ENCODE data around the gene CCDC201.

CCDC201 gene

GRCh38 chr7:45890125-45890901 lies 17.4 kb upstream of the CCDC201 start:
- TF ChIP-seq EZH2 (optimal IDR thresholded peaks at IDR 0.05; ENCODE audit: low read depth, low read length) (no peak), CTCF (IDR thresholded peaks at IDR 0.05; ENCODE audit: low read length) (no peak), EZH2phosphoT487 (IDR thresholded peaks at IDR 0.05; ENCODE audit: low read length) (no peak)
- Histone ChIP-seq H3K9me3 (replicated peaks; ENCODE audit: insufficient read depth, low read length) (no peaks in the 10 kb centered on the region), H3K36me3 (replicated peaks; ENCODE audit: insufficient read depth, low read length) (no peaks in the 10 kb centered on the region), H3K27me3 (replicated peaks; ENCODE audit: insufficient read depth, low read length) (no peaks in the 10 kb centered on the region), H3K27ac (ENCODE audit: low read length) (no peak overlapping the region), H3K4me1 (ENCODE audit: low read length) (no peaks in the 10 kb centered on the region), H3K4me2 (ENCODE audit: low read depth, low read length) (no peak overlapping the region), H3F3A (ENCODE audit: insufficient read depth, low read length) (no peaks in the 10 kb centered on the region), H2AFZ (ENCODE audit: low read length) (no peak overlapping the region), H4K20me1 (ENCODE audit: insufficient read depth, low read length) (no peaks in the 10 kb centered on the region), H3K9ac (ENCODE audit: low read length) (no peak overlapping the region), H3K79me2 (ENCODE audit: low read length) (no peaks in the 10 kb centered on the region), H3K9me2 (replicated peaks; ENCODE audit: insufficient read depth, low read length) (no peaks in the 10 kb centered on the region), H3K4me3 (ENCODE audit: low read length) (no peak overlapping the region)
- no peak for DNase-seq

GRCh38 chr7:45889367-45890067 lies 16.6 kb upstream of the CCDC201 start:
- Histone ChIP-seq H3K9me2 (replicated peaks; ENCODE audit: insufficient read depth, low read length) (no peaks in the 10 kb centered on the region), H3K27me3 (replicated peaks; ENCODE audit: insufficient read depth, low read length) (no peaks in the 10 kb centered on the region), H3F3A (ENCODE audit: insufficient read depth, low read length) (no peaks in the 10 kb centered on the region), H3K9me3 (replicated peaks; ENCODE audit: insufficient read depth, low read length) (no peaks in the 10 kb centered on the region), H3K4me1 (ENCODE audit: low read length) (no peaks in the 10 kb centered on the region), H3K27ac (ENCODE audit: low read length) (no peak overlapping the region), H3K79me2 (ENCODE audit: low read length) (no peaks in the 10 kb centered on the region), H3K4me2 (ENCODE audit: low read depth, low read length) (no peak overlapping the region), H4K20me1 (ENCODE audit: insufficient read depth, low read length) (no peaks in the 10 kb centered on the region), H3K4me3 (ENCODE audit: low read length) (no peak overlapping the region), H2AFZ (ENCODE audit: low read length) (no peak overlapping the region), H3K9ac (ENCODE audit: low read length) (no peak overlapping the region), H3K36me3 (replicated peaks; ENCODE audit: insufficient read depth, low read length) (no peaks in the 10 kb centered on the region)
- TF ChIP-seq CTCF (IDR thresholded peaks at IDR 0.05; ENCODE audit: low read length): no peak
- TF ChIP-seq EZH2phosphoT487 (IDR thresholded peaks at IDR 0.05; ENCODE audit: low read length): no peak
- no peak for TF ChIP-seq EZH2 (optimal IDR thresholded peaks at IDR 0.05; ENCODE audit: low read depth, low read length)
- no peak for DNase-seq

GRCh38 chr7:45888993-45889366 lies 16.1 kb upstream of the CCDC201 start:
- Histone ChIP-seq H2AFZ (ENCODE audit: low read length) (peak overlapping the region; percentile 40; the same call in 1 of the 2 replicates), H3F3A (ENCODE audit: insufficient read depth, low read length) (no peaks in the 10 kb centered on the region), H3K79me2 (ENCODE audit: low read length) (no peaks in the 10 kb centered on the region), H3K36me3 (replicated peaks; ENCODE audit: insufficient read depth, low read length) (no peaks in the 10 kb centered on the region), H3K4me2 (ENCODE audit: low read depth, low read length) (peak overlapping the region; percentile 53; the same call in 1 of the 2 replicates), H3K9ac (ENCODE audit: low read length) (no peak overlapping the region), H3K27ac (ENCODE audit: low read length) (no peak overlapping the region), H3K4me1 (ENCODE audit: low read length) (no peaks in the 10 kb centered on the region), H3K27me3 (replicated peaks; ENCODE audit: insufficient read depth, low read length) (no peaks in the 10 kb centered on the region), H3K4me3 (ENCODE audit: low read length) (peak overlapping the region; percentile 40; the same call in 1 of the 2 replicates), H3K9me3 (replicated peaks; ENCODE audit: insufficient read depth, low read length) (no peaks in the 10 kb centered on the region), H3K9me2 (replicated peaks; ENCODE audit: insufficient read depth, low read length) (no peaks in the 10 kb centered on the region), H4K20me1 (ENCODE audit: insufficient read depth, low read length) (no peaks in the 10 kb centered on the region)
- no peak for TF ChIP-seq EZH2phosphoT487 (IDR thresholded peaks at IDR 0.05; ENCODE audit: low read length)
- no peak for TF ChIP-seq EZH2 (optimal IDR thresholded peaks at IDR 0.05; ENCODE audit: low read depth, low read length)
- TF ChIP-seq CTCF (IDR thresholded peaks at IDR 0.05; ENCODE audit: low read length): no peak
- no peak for DNase-seq
